ENCODE data around the gene RETREG1.
"Not testable (repeated sequence)": the region's sequence is repeated elsewhere in the genome, so short reads cannot be mapped to it uniquely, and the experiment has no call there.

RETREG1 gene

GRCh38 chr5:16450163-16450562, 166.6 kb downstream of the RETREG1 start:
- peaks cover 3% of the 10 kb centered on the region for H3K4me1 ChIP-seq (ENCODE audit: control insufficient read depth, insufficient read depth, low read length, poor library complexity, severe bottlenecking)
- H3K4me3 ChIP-seq (ENCODE audit: extremely low read depth, insufficient read depth, low read length, poor library complexity, severe bottlenecking) = no peak overlapping the region
- 100% methylated on average over 1 of the region's 2 CpGs for WGBS, 2 experiments (ENCODE audit: insufficient coverage in 2 of 2)
- H3K9me3 ChIP-seq (ENCODE audit: control insufficient read depth, low read length) = no peaks in the 10 kb centered on the region
- H3K36me3 ChIP-seq (ENCODE audit: control insufficient read depth, insufficient read depth, low read length) = peaks cover 59% of the 10 kb centered on the region
- no peak overlapping the region for H3K27ac ChIP-seq (ENCODE audit: low read depth, low read length, severe bottlenecking)

- Histone ChIP-seq H3K27ac (ENCODE audit: low read depth, low read length, severe bottlenecking) (no peak overlapping the region), H3K4me3 (ENCODE audit: extremely low read depth, insufficient read depth, low read length, poor library complexity, severe bottlenecking) (no peak overlapping the region), H3K36me3 (ENCODE audit: control insufficient read depth, insufficient read depth, low read length) (peaks cover 40% of the 10 kb centered on the region), H3K9me3 (ENCODE audit: control insufficient read depth, low read length) (no peaks in the 10 kb centered on the region), H3K4me1 (ENCODE audit: control insufficient read depth, insufficient read depth, low read length, poor library complexity, severe bottlenecking) (no peaks in the 10 kb centered on the region)
- WGBS, 2 experiments (ENCODE audit: insufficient coverage in 2 of 2) = 96% methylated on average over 3 of the region's 5 CpGs; no CpG with 5 or more reads in 1 of the 2 experiments
These were observed 169.8 kb downstream of the RETREG1 start for GRCh38 chr5:16446993-16447392.

GRCh38 chr5:16437977-16438376, 178.8 kb downstream of the RETREG1 start:
- Histone ChIP-seq H3K27ac (ENCODE audit: low read depth, low read length, severe bottlenecking) (no peak overlapping the region), H3K9me3 (ENCODE audit: control insufficient read depth, low read length) (no peaks in the 10 kb centered on the region), H3K4me3 (ENCODE audit: extremely low read depth, insufficient read depth, low read length, poor library complexity, severe bottlenecking) (no peak overlapping the region), H3K36me3 (ENCODE audit: control insufficient read depth, insufficient read depth, low read length) (no peaks in the 10 kb centered on the region), H3K4me1 (ENCODE audit: control insufficient read depth, insufficient read depth, low read length, poor library complexity, severe bottlenecking) (no peaks in the 10 kb centered on the region)
- WGBS, 2 experiments (ENCODE audit: insufficient coverage in 2 of 2) = 100% methylated on average over 1 of the region's 1 CpG

- not testable (repeated sequence) for H3K9me3 ChIP-seq (ENCODE audit: control insufficient read depth, low read length); H3K27ac ChIP-seq (ENCODE audit: low read depth, low read length, severe bottlenecking); H3K4me3 ChIP-seq (ENCODE audit: extremely low read depth, insufficient read depth, low read length, poor library complexity, severe bottlenecking); H3K36me3 ChIP-seq (ENCODE audit: control insufficient read depth, insufficient read depth, low read length); H3K4me1 ChIP-seq (ENCODE audit: control insufficient read depth, insufficient read depth, low read length, poor library complexity, severe bottlenecking)
- 92% methylated on average over 15 to 17 of the region's 28 CpGs for WGBS, 2 experiments (ENCODE audit: insufficient coverage in 2 of 2)
These were observed 180.6 kb downstream of the RETREG1 start for GRCh38 chr5:16436065-16436682.

GRCh38 chr5:16431490-16431889, 185.3 kb downstream of the RETREG1 start:
- Histone ChIP-seq H3K9me3 (ENCODE audit: control insufficient read depth, low read length) (no peaks in the 10 kb centered on the region), H3K27ac (ENCODE audit: low read depth, low read length, severe bottlenecking) (no peak overlapping the region), H3K4me3 (ENCODE audit: extremely low read depth, insufficient read depth, low read length, poor library complexity, severe bottlenecking) (no peak overlapping the region), H3K36me3 (ENCODE audit: control insufficient read depth, insufficient read depth, low read length) (no peaks in the 10 kb centered on the region), H3K4me1 (ENCODE audit: control insufficient read depth, insufficient read depth, low read length, poor library complexity, severe bottlenecking) (no peaks in the 10 kb centered on the region)
- WGBS, 2 experiments (ENCODE audit: insufficient coverage in 2 of 2) = 85% methylated on average over 2 of the region's 2 CpGs; no CpG with 5 or more reads in 1 of the 2 experiments

GRCh38 chr5:16430349-16431089, 186.3 kb downstream of the RETREG1 start:
- WGBS, 2 experiments (ENCODE audit: insufficient coverage in 2 of 2) = 87 to 90% methylated on average over 3 of the region's 7 CpGs
- Histone ChIP-seq H3K4me1 (ENCODE audit: control insufficient read depth, insufficient read depth, low read length, poor library complexity, severe bottlenecking) (no peaks in the 10 kb centered on the region), H3K9me3 (ENCODE audit: control insufficient read depth, low read length) (no peaks in the 10 kb centered on the region), H3K36me3 (ENCODE audit: control insufficient read depth, insufficient read depth, low read length) (no peaks in the 10 kb centered on the region), H3K27ac (ENCODE audit: low read depth, low read length, severe bottlenecking) (no peak overlapping the region), H3K4me3 (ENCODE audit: extremely low read depth, insufficient read depth, low read length, poor library complexity, severe bottlenecking) (no peak overlapping the region)

GRCh38 chr5:16428359-16428758, 188.4 kb downstream of the RETREG1 start:
- H3K4me3 ChIP-seq (ENCODE audit: extremely low read depth, insufficient read depth, low read length, poor library complexity, severe bottlenecking) = no peak overlapping the region
- WGBS, 2 experiments (ENCODE audit: insufficient coverage in 2 of 2) = 68 to 82% methylated on average over 2 of the region's 4 CpGs
- H3K4me1 ChIP-seq (ENCODE audit: control insufficient read depth, insufficient read depth, low read length, poor library complexity, severe bottlenecking) = no peaks in the 10 kb centered on the region
- H3K9me3 ChIP-seq (ENCODE audit: control insufficient read depth, low read length) = no peaks in the 10 kb centered on the region
- H3K27ac ChIP-seq (ENCODE audit: low read depth, low read length, severe bottlenecking) = no peak overlapping the region
- no peaks in the 10 kb centered on the region for H3K36me3 ChIP-seq (ENCODE audit: control insufficient read depth, insufficient read depth, low read length)

GRCh38 chr5:16427587-16427986, 189.2 kb downstream of the RETREG1 start:
- Histone ChIP-seq H3K36me3 (ENCODE audit: control insufficient read depth, insufficient read depth, low read length) (no peaks in the 10 kb centered on the region), H3K4me3 (ENCODE audit: extremely low read depth, insufficient read depth, low read length, poor library complexity, severe bottlenecking) (no peak overlapping the region), H3K27ac (ENCODE audit: low read depth, low read length, severe bottlenecking) (no peak overlapping the region), H3K4me1 (ENCODE audit: control insufficient read depth, insufficient read depth, low read length, poor library complexity, severe bottlenecking) (no peaks in the 10 kb centered on the region), H3K9me3 (ENCODE audit: control insufficient read depth, low read length) (no peaks in the 10 kb centered on the region)
- 71 to 75% methylated on average over 11 of the region's 11 CpGs for WGBS, 2 experiments (ENCODE audit: insufficient coverage in 2 of 2)

Measured in mesodermal cell (in vitro differentiated cells).